ENCODE data around the gene KRTAP27-1.

GRCh38 chr21:30333736-30334135 lies 3.8 kb downstream of the KRTAP27-1 start:
- TF ChIP-seq, protein P1, sequence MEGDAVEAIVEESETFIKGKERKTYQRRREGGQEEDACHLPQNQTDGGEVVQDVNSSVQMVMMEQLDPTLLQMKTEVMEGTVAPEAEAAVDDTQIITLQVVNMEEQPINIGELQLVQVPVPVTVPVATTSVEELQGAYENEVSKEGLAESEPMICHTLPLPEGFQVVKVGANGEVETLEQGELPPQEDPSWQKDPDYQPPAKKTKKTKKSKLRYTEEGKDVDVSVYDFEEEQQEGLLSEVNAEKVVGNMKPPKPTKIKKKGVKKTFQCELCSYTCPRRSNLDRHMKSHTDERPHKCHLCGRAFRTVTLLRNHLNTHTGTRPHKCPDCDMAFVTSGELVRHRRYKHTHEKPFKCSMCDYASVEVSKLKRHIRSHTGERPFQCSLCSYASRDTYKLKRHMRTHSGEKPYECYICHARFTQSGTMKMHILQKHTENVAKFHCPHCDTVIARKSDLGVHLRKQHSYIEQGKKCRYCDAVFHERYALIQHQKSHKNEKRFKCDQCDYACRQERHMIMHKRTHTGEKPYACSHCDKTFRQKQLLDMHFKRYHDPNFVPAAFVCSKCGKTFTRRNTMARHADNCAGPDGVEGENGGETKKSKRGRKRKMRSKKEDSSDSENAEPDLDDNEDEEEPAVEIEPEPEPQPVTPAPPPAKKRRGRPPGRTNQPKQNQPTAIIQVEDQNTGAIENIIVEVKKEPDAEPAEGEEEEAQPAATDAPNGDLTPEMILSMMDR (IDR thresholded peaks at IDR 0.05): no peak
- TF ChIP-seq POLR2A (IDR thresholded peaks at IDR 0.05): no peak
